Fibroblast of skin of scalp (primary cell): ENCODE data around the gene SRCAP.

ENCODE experiments used
- DNase-seq: peaks from one replicate; pipeline ENCODE4 v3.0.0-alpha.2; 2013

The SRCAP gene

GRCh38 chr16:30737794-30738648 lies 39.0 kb downstream of the SRCAP start:
- no peak for DNase-seq

GRCh38 chr16:30738984-30739951 lies 40.3 kb downstream of the SRCAP start:
- no peak for DNase-seq

- DNase-seq = peak; percentile 54
These were observed 41.6 kb downstream of the SRCAP start for GRCh38 chr16:30740364-30741251.

GRCh38 chr16:30741461-30741914 lies 42.5 kb downstream of the SRCAP start:
- DNase-seq = peak; percentile 77

GRCh38 chr16:30743716-30744115 lies 44.7 kb downstream of the SRCAP start:
- DNase-seq = no peak

GRCh38 chr16:30744183-30744582 lies 45.2 kb downstream of the SRCAP start:
- no peak for DNase-seq

- no peak for DNase-seq
These were observed 46.1 kb downstream of the SRCAP start for GRCh38 chr16:30745082-30745481.

- no peak for DNase-seq
These were observed 47.7 kb downstream of the SRCAP start for GRCh38 chr16:30746638-30747175.

GRCh38 chr16:30747331-30747730 lies 48.4 kb downstream of the SRCAP start:
- no peak for DNase-seq

GRCh38 chr16:30747799-30748633 lies 49.0 kb downstream of the SRCAP start, which contains the start of gene PHKG2:
Gene PHKG2 (plus strand): TSS chr16:30748425. CDS start chr16:30748821, 396 bp downstream.
- DNase-seq = peak; percentile 99

GRCh38 chr16:30748634-30749445 lies 49.9 kb downstream of the SRCAP start:
- peak; percentile 20 for DNase-seq

- DNase-seq = no peak
These were observed 51.2 kb downstream of the SRCAP start for GRCh38 chr16:30750201-30750600.

GRCh38 chr16:30750876-30751465 lies 52.0 kb downstream of the SRCAP start:
- no peak for DNase-seq

- DNase-seq = no peak
These were observed 54.6 kb downstream of the SRCAP start for GRCh38 chr16:30753596-30753995.

GRCh38 chr16:30755955-30756780 lies 57.2 kb downstream of the SRCAP start:
- no peak for DNase-seq

GRCh38 chr16:30756781-30757100 lies 57.8 kb downstream of the SRCAP start:
- no peak for DNase-seq

GRCh38 chr16:30757316-30757715 lies 58.3 kb downstream of the SRCAP start:
- no peak for DNase-seq

GRCh38 chr16:30758988-30759491 lies 60.1 kb downstream of the SRCAP start:
- DNase-seq = no peak
